ENCODE measurements around the gene CALR3.

- no peak for TF ChIP-seq CTCF (IDR thresholded peaks at IDR 0.05; ENCODE audit: low read depth, low read length, missing input control)
- peak; percentile 85 for TF ChIP-seq SP1 (IDR thresholded peaks at IDR 0.05)
- no peak for TF ChIP-seq MAX (IDR thresholded peaks at IDR 0.05)
- TF ChIP-seq RXRA (IDR thresholded peaks at IDR 0.05) = peak; percentile 96 to 98
- no peak for TF ChIP-seq RAD21 (IDR thresholded peaks at IDR 0.05)
- no peak for TF ChIP-seq REST (IDR thresholded peaks at IDR 0.05)
- no peak for TF ChIP-seq YY1 (IDR thresholded peaks at IDR 0.05)
- TF ChIP-seq ATF3 (IDR thresholded peaks at IDR 0.05) = no peak
- peak in 1 of 2 donors; percentile 18 for TF ChIP-seq JUND (IDR thresholded peaks at IDR 0.05)
Measured at GRCh38 chr19:16540948-16541347, 45.0 kb upstream of the CALR3 start.
